Trophoblast cell (in vitro differentiated cells and primary cell): ENCODE results near the gene SPATA17.

Source experiments
- DNase-seq, 2 donors: peaks; one replicate each; pipeline ENCODE4 v3.0.0-alpha.2; 2016
- H2AFZ ChIP-seq: 2 replicates; pipeline ENCODE4 v1.6.1; 2013; ENCODE audit warnings: low read length, moderate library complexity, mild to moderate bottlenecking; ENCODE audit not compliant: insufficient read depth, poor library complexity
- H2AK5ac ChIP-seq: 2 replicates; pipeline ENCODE4 v1.6.1; 2013; ENCODE audit warnings: mild to moderate bottlenecking, low read length
- H2BK120ac ChIP-seq: 2 replicates; pipeline ENCODE4 v1.6.1; 2013; ENCODE audit warnings: low read length, mild to moderate bottlenecking, moderate library complexity; ENCODE audit not compliant: insufficient read depth, poor library complexity
- H2BK12ac ChIP-seq: 2 replicates; pipeline ENCODE4 v1.6.1; 2013; ENCODE audit warnings: mild to moderate bottlenecking, low read length, moderate library complexity
- H2BK5ac ChIP-seq: 2 replicates; pipeline ENCODE4 v1.6.1; 2013; ENCODE audit warnings: low read length, low read depth, moderate library complexity, mild to moderate bottlenecking; ENCODE audit not compliant: poor library complexity
- H3K14ac ChIP-seq: 2 replicates; pipeline ENCODE4 v1.6.1; 2013; ENCODE audit warnings: mild to moderate bottlenecking, low read length
- H3K18ac ChIP-seq: 2 replicates; pipeline ENCODE4 v1.6.1; 2013; ENCODE audit warnings: mild to moderate bottlenecking, low read length
- H3K23ac ChIP-seq: 2 replicates; pipeline ENCODE4 v1.6.1; 2013; ENCODE audit warnings: low read length
- H3K27ac ChIP-seq: 2 replicates; pipeline ENCODE4 v1.5.1; 2013; ENCODE audit warnings: low read depth, mild to moderate bottlenecking, inconsistent platforms, low read length, moderate library complexity
- H3K27me3 ChIP-seq: 2 replicates; pipeline ENCODE4 v1.6.1; 2013; ENCODE audit warnings: inconsistent platforms, mild to moderate bottlenecking, low read length, moderate library complexity; ENCODE audit not compliant: insufficient read depth
- H3K36me3 ChIP-seq, 2 experiments: 1 replicate in 1 of 2; 2 replicates in 1 of 2; pipeline ENCODE4 v1.6.1; 2013; ENCODE audit warnings: low read length in 2 of 2, mild to moderate bottlenecking in 2 of 2, moderate library complexity in 1 of 2; ENCODE audit not compliant: insufficient read depth in 2 of 2, control insufficient read depth in 1 of 2
- H3K4ac ChIP-seq: 2 replicates; pipeline ENCODE4 v1.6.1; 2013; ENCODE audit warnings: low read depth, mild to moderate bottlenecking, low read length, moderate library complexity
- H3K4me1 ChIP-seq, 2 experiments: 1 replicate in 1 of 2; 2 replicates in 1 of 2; pipeline ENCODE4 v1.6.1; 2013; ENCODE audit warnings: low read length in 2 of 2, mild to moderate bottlenecking in 2 of 2, moderate library complexity in 1 of 2; ENCODE audit not compliant: insufficient read depth in 2 of 2, control insufficient read depth in 1 of 2
- H3K4me2 ChIP-seq: 2 replicates; pipeline ENCODE4 v1.6.1; 2013; ENCODE audit warnings: inconsistent platforms, mild to moderate bottlenecking, low read length, moderate library complexity
- H3K4me3 ChIP-seq: 2 replicates; pipeline ENCODE4 v1.5.1; 2013; ENCODE audit warnings: mild to moderate bottlenecking, low read depth, low read length, inconsistent platforms
- H3K79me1 ChIP-seq: one replicate; pipeline ENCODE4 v1.6.1; 2013; ENCODE audit warnings: low read length
- H3K79me2 ChIP-seq: 2 replicates; pipeline ENCODE4 v1.6.1; 2013; ENCODE audit warnings: low read length, mild to moderate bottlenecking; ENCODE audit not compliant: control insufficient read depth, insufficient read depth, poor library complexity
- H3K9ac ChIP-seq: 2 replicates; pipeline ENCODE4 v1.6.1; 2013; ENCODE audit warnings: mild to moderate bottlenecking, low read length
- H3K9me3 ChIP-seq: 2 replicates; pipeline ENCODE4 v1.6.1; 2013; ENCODE audit warnings: low read depth, mild to moderate bottlenecking, control low read depth, inconsistent platforms, low read length; ENCODE audit not compliant: insufficient read depth
- H4K12ac ChIP-seq: 2 replicates; pipeline ENCODE4 v1.6.1; 2013; ENCODE audit warnings: low read depth, mild to moderate bottlenecking, low read length, moderate library complexity
- H4K8ac ChIP-seq: 2 replicates; pipeline ENCODE4 v1.6.1; 2013; ENCODE audit warnings: low read depth, mild to moderate bottlenecking, low read length, moderate library complexity
- H4K91ac ChIP-seq: one replicate; pipeline ENCODE4 v1.6.1; 2013; ENCODE audit warnings: low read depth, mild to moderate bottlenecking, low read length, moderate library complexity
- WGBS: extraction: QIAGEN DNeasy Blood & Tissue Kit; methylation state at CpG from one replicate; pipeline ENCODE4 v1.1.7; 2013; ENCODE audit warnings: missing lambda C conversion rate; ENCODE audit not compliant: insufficient read length, insufficient coverage; ENCODE audit errors: extremely low coverage; 5-methylcytosine and 5-hydroxymethylcytosine counted together

Gene SPATA17

DNA sequence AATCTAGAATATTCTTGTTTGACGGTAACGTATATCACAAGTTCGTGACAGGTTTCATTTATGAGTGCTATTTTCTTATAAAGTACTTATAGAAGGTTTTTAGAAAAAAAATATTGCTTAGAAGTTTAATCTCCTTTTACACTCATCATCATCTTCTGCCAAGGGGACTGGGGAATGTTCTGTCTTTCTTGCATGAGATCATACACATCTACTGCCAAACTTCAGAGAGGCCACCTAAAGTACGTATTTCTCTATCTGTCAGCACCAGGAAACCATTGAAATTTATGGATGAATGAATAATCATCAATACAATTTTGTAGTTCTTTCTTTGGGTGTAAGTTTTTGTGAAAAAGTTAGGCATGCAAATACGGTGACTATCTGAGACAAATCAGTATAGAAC is 245.8 kb downstream of the SPATA17 start:
- Histone ChIP-seq H3K36me3 (no peaks in the 10 kb centered on the region), H3K4me3 (no peak overlapping the region), H4K91ac (no peak overlapping the region), H2BK12ac (no peak overlapping the region), H3K79me1 (no peaks in the 10 kb centered on the region), H4K12ac (no peak overlapping the region), H3K27me3 (no peaks in the 10 kb centered on the region), H3K4me1 (peaks cover 0 to 3% of the 10 kb centered on the region in 2 experiments), H3K14ac (no peak overlapping the region), H3K79me2 (no peaks in the 10 kb centered on the region), H3K23ac (no peak overlapping the region), H2AFZ (no peak overlapping the region), H4K8ac (no peak overlapping the region), H2BK120ac (no peak overlapping the region), H3K27ac (no peak overlapping the region), H3K9ac (no peak overlapping the region), H2AK5ac (no peak overlapping the region), H2BK5ac (no peak overlapping the region), H3K4ac (no peak overlapping the region), H3K4me2 (no peak overlapping the region), H3K18ac (no peak overlapping the region), H3K9me3 (no peaks in the 10 kb centered on the region)
- WGBS: no CpG with 5 or more reads among the region's 5 CpGs
- no peak for DNase-seq

DNA sequence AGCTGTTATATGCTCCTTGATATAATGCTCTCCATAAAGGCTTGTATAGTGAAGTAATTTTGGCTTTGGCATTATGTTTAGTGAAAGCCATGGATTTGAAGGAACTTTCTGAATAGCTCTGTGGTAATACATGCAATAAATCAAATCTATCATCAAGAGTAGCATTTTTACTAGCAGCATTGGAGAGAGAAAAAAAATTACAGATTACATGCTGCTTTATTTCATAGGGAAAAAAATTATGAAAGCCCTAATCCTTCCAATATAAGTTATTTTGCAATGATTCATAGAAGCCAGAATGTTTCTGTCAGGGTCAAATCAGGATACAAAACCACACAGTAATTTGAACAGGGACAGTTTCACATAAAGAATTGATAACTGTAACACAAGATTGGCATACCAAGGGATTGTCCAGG is 250.0 kb downstream of the SPATA17 start:
- Histone ChIP-seq H3K4me3 (no peak overlapping the region), H2BK120ac (no peak overlapping the region)

GRCh38 chr1:217881607-217882332 is 250.6 kb downstream of the SPATA17 start:
- no peaks in the 10 kb centered on the region for H3K79me1 ChIP-seq
- no peaks in the 10 kb centered on the region for H3K27me3 ChIP-seq
- no peak overlapping the region for H4K91ac ChIP-seq
- H3K14ac ChIP-seq: no peak overlapping the region
- peak; percentile 0 to 8 for DNase-seq
- no peak overlapping the region for H2AFZ ChIP-seq
- H4K12ac ChIP-seq: no peak overlapping the region
- no peaks in the 10 kb centered on the region for H3K79me2 ChIP-seq
- no peak overlapping the region for H3K9ac ChIP-seq
- H3K4me2 ChIP-seq: no peak overlapping the region
- no peak overlapping the region for H2BK120ac ChIP-seq
- no CpG with 5 or more reads among the region's 5 CpGs for WGBS
- H2BK12ac ChIP-seq: no peak overlapping the region
- no peak overlapping the region for H3K18ac ChIP-seq
- no peak overlapping the region for H2BK5ac ChIP-seq
- no peak overlapping the region for H3K23ac ChIP-seq
- H3K4me3 ChIP-seq: no peak overlapping the region
- no peaks in the 10 kb centered on the region for H3K9me3 ChIP-seq
- H3K4me1 ChIP-seq: peaks cover 0 to 3% of the 10 kb centered on the region in 2 experiments
- H2AK5ac ChIP-seq: no peak overlapping the region
- H3K4ac ChIP-seq: no peak overlapping the region
- H3K27ac ChIP-seq: no peak overlapping the region
- H4K8ac ChIP-seq: no peak overlapping the region
- no peaks in the 10 kb centered on the region for H3K36me3 ChIP-seq

More for the DNA sequence above, 250.0 kb downstream of the SPATA17 start:
- Histone ChIP-seq H3K9me3 (no peaks in the 10 kb centered on the region), H2AFZ (no peak overlapping the region), H2BK12ac (no peak overlapping the region), H4K8ac (no peak overlapping the region), H3K4ac (no peak overlapping the region), H3K4me1 (peaks cover 0 to 3% of the 10 kb centered on the region in 2 experiments), H3K23ac (no peak overlapping the region), H2AK5ac (no peak overlapping the region), H3K4me2 (no peak overlapping the region), H2BK5ac (no peak overlapping the region), H3K27ac (no peak overlapping the region), H3K27me3 (no peaks in the 10 kb centered on the region), H3K36me3 (no peaks in the 10 kb centered on the region), H3K79me1 (no peaks in the 10 kb centered on the region), H3K18ac (no peak overlapping the region), H3K14ac (no peak overlapping the region), H3K79me2 (no peaks in the 10 kb centered on the region), H3K9ac (no peak overlapping the region), H4K12ac (no peak overlapping the region), H4K91ac (no peak overlapping the region)
- no peak for DNase-seq

- Histone ChIP-seq H3K36me3 (no peaks in the 10 kb centered on the region), H3K4me2 (no peak overlapping the region), H2BK12ac (no peak overlapping the region), H3K4me1 (peaks cover 0 to 3% of the 10 kb centered on the region in 2 experiments), H3K14ac (no peak overlapping the region), H3K4me3 (no peak overlapping the region), H3K9me3 (no peaks in the 10 kb centered on the region), H2BK120ac (no peak overlapping the region), H2AFZ (no peak overlapping the region), H2AK5ac (no peak overlapping the region), H3K79me2 (no peaks in the 10 kb centered on the region), H4K12ac (no peak overlapping the region), H3K9ac (no peak overlapping the region), H3K4ac (no peak overlapping the region), H4K8ac (no peak overlapping the region), H3K18ac (no peak overlapping the region), H4K91ac (no peak overlapping the region), H3K27ac (no peak overlapping the region), H2BK5ac (no peak overlapping the region), H3K79me1 (no peaks in the 10 kb centered on the region), H3K23ac (no peak overlapping the region), H3K27me3 (no peaks in the 10 kb centered on the region)
- DNase-seq: no peak
- no CpG with 5 or more reads among the region's 3 CpGs for WGBS
Observed at GRCh38 chr1:217885181-217885580, 254.0 kb downstream of the SPATA17 start.
